ENCODE data around the gene FNDC1.

FNDC1 gene

DNA sequence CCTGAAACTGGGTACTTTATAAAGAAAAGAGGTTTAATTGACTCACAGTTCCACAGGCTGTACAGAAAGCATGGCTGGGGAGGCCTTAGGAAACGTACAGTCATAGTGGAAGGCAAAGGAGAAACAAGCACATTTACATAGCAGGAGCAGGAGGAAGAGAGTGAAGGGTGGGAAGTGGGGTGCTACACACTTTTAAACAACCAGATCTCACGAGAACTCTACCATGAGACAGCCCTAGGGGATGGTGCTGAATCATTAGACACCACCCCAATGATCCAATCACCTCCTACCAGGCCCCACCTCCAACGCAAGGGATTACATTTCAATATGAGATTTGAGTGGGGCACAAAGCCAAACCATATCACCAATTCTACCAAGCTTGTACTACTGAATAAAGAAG is 7.4 kb upstream of the FNDC1 start:
- no peak for DNase-seq (ENCODE audit: low spot score)

DNA sequence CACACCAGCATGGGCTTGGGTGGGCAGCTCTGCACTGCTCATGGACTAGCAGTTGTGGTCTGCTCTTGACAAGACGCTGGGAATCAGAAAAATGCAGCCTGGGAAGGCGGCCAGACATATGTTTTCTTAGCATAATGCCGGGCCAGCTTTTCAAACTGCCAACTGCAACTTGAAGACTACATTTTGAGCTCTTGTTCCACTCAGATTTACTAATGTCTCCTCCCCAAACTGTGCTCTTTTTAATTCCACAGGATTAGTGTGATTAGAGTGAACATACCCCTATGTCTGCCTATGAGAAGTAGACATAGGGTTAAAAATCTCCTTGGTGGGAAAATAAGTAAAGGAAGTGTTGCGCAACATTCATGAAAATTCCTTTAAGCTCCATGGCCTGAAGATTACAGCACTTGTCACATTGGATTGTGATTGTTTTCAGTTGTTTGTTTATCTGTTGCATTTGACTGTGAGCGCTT is 5.3 kb upstream of the FNDC1 start:
- DNase-seq (ENCODE audit: low spot score), result no peak

DNA sequence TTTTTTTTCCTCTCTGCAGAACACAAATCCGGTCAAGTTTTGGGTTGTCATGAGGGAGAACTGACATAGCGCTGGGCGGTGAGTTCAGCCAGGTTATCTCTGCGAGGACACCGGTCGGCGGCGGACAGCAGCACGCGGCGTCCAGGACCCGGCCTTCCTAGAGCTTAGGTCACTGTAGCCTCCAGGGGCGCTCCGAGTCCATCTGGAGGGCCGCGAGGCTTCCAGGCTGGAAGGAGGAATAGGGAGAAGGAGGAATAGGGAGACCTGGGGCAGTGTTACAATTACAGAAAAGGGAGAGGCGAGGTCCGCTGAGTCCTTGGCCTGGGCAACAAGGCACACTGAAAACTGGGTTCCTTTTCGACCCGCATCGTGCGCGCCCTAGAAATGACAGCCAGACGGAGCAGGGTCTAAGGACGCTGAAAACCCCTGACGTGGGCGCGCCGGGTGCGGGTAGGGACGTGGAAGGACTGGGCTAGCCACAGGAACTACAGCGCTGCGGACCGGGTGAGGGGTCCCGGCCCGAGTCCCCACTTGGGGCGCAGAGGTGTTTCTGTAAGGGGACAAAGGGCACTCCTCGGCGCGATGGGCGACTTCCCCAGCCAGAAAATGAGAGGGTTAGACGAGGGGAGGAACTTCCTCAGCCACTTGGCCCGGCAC is 536 bp upstream of the FNDC1 start:
- no peak for DNase-seq (ENCODE audit: low spot score)

GRCh38 chr6:159169557-159170332 is 545 bp downstream of the FNDC1 start:
- no peak for DNase-seq (ENCODE audit: low spot score)

DNA sequence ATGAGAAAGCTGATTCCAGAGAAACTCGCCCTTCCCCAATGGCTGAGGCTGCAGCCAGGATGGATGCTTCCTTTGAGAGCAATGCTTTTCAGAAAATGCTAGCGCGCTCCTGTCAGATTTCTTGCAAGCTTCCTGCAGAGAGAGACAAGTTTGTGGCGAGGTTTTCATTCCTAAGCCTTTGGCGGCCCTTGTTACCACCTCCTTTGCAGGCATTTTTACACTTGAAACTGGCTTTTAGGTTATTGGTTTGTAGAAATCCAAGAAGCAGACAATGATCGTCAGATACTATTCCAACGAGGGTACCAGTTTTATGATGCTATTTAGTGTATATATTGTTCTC is 1.1 kb downstream of the FNDC1 start:
- DNase-seq (ENCODE audit: low spot score), result no peak

DNA sequence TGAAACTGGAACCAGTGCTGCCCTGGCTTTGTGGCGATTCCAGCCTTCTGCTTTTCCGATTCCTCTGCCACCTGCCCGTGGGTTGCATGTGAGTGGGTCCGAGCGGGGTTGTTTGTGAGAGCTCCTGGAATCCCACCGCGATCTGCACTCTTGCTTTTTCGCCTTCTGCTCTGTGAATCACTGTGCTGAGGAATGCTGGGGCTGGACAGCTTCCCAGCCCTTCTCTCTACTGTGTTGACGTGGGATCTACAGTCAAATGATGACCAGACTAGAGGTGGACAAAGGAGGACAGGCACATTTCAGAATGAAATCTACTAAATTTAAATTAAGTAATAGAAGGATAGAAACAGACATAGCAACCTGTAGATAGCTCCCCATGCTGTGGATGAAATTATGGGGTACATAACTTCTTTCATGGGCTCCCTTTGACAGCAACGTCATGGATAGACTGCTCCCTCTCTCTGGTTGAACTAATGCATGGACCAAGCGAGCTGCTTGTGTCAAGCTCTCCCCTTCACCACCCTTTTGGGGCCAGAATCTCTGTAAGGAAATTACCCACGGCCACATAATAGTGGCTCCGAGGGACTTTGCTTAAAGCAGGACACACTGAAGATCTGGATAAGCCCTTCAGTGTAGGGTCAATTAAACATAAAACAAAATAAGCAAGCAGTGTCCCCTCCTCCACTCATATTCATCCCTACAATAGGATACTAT is 2.0 kb downstream of the FNDC1 start:
- DNase-seq (ENCODE audit: low spot score), result no peak

DNA sequence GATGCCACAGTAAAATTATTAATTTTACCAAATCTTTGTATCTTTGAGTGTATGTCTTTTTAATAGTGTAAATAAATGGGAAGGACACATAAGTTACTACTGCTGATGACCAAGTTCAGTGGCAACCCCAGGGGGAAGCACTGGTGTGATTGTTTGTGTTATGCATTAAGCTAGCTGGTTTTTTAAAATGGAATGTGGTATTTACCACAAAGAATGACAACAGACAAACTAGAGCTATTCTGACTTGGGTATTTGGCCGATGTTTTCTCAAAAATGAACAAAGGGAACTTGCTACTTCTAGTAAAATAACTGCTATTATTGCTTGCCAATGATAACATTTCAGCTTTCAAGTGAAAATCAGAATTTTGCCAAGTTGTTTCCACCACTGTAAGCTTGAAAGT is 2.9 kb downstream of the FNDC1 start:
- no peak for DNase-seq (ENCODE audit: low spot score)

DNA sequence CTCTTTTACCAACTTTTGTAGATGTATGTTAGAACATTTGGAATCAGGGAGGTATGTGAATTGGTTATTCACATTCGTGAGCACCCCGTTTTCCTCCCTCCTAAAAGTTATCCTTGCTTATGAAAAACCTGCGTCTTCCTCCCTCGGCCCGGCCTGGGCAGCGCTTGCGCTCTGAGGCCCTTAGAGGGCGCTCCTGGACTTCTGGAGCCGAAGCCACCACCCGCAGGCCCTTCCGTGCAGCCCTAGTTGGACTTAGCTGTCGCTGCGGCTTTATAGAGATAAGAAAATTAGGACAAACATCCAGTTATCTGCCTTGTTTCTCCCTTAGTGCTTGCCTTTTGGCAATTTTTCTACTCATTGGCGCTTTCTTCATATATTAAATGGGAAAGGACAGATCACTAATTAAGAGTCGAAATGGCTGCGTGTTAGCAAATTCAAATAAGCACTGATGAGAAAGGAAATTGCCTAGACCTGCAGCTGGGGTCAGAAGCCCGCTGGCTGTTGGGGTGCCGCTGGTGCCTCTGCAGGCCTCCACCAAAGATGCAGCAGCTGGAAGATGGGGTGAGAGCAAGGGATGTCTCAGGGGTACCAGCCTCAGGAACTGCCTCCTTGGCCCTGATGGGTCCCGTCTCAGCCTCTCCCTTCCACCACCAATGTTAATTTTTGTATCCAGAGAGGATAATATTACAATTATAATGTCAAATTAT is 5.2 kb downstream of the FNDC1 start:
- peak; percentile 66 for DNase-seq (ENCODE audit: low spot score)

DNA sequence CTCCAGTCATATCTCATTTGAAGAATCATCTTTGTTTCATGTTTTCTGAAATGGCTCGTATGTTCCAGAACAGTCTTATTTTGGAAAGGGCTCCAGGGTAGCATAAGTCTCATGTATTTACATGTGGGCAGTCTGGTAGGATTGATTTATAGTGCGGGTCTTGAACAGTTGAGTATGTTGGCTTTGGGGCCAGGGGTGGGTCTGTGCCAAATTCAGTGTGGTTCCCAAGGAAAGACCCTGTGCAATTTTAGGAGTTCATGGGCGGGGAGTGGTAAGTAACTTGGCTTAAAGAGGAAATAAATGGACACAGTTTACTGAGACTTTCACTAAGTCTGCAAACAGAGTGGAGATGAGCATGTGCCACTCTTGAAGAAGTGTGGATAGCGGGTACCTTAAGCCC is 7.7 kb downstream of the FNDC1 start:
- no peak for DNase-seq (ENCODE audit: low spot score)

GRCh38 chr6:159178847-159179246 is 9.6 kb downstream of the FNDC1 start:
- DNase-seq (ENCODE audit: low spot score), result no peak

DNA sequence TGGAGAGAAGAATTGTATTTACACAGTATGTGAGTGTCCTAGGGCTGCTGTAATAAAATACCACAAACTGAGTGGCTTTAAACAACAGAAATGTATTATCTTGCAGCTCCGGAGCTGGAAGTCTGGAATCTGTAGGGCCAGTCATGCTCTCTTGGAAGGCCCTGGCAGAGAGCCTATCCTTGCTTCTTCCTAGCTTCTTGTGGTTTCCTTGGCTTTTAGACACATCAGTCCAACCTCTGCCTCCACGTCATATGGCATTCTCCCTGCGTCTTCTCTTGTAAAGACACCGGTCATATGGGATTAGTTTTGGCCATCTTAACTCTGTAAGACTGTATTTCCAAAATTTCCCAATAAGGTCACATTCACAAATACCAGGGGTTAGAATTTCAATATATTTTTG is 10.8 kb downstream of the FNDC1 start:
- DNase-seq (ENCODE audit: low spot score), result no peak

- DNase-seq (ENCODE audit: low spot score), result peak; percentile 8
Observed at GRCh38 chr6:159181914-159182313, 12.7 kb downstream of the FNDC1 start.

- no peak for DNase-seq (ENCODE audit: low spot score)
Observed at GRCh38 chr6:159184559-159184958, 15.4 kb downstream of the FNDC1 start.

- DNase-seq (ENCODE audit: low spot score), result no peak
Observed at GRCh38 chr6:159190460-159190859, 21.3 kb downstream of the FNDC1 start.

DNA sequence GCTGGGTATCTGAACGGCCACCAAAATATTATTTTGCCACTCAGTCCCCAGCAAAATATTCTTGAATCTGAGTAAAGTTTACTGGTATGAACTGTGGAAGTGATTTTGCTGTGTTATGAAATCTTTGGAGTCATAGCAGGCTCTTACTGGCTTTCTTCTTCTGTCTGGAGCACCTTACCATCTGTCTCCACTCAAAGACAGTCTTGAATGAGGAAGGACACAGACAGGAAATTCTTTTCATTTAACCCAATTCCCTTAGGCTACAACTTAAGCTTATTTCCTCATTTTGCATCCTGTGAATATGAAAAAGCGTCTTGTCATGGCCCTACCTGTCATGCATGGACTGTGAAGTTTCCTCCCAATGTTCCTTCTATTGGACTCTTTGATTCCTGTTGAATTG is 24.7 kb downstream of the FNDC1 start:
- DNase-seq (ENCODE audit: low spot score), result no peak

DNA sequence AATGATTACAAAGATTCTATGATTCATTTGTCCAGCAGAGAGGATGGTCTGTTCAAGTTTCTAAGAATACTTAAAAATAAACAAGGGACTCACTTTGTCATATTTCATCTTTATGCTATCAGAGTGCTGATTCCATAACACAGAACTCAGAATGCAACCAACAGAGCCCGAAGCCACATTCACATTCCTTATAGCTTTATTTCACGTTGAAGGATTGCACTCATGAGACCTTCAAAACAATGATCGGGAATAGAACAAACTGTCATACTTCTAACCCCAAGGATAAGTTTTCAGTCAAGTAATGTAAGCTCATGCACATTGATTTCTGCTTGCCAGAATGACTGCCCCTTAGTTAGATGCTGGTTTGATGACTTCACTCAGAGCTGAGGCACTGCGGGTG is 25.2 kb downstream of the FNDC1 start:
- no peak for DNase-seq (ENCODE audit: low spot score)

DNA sequence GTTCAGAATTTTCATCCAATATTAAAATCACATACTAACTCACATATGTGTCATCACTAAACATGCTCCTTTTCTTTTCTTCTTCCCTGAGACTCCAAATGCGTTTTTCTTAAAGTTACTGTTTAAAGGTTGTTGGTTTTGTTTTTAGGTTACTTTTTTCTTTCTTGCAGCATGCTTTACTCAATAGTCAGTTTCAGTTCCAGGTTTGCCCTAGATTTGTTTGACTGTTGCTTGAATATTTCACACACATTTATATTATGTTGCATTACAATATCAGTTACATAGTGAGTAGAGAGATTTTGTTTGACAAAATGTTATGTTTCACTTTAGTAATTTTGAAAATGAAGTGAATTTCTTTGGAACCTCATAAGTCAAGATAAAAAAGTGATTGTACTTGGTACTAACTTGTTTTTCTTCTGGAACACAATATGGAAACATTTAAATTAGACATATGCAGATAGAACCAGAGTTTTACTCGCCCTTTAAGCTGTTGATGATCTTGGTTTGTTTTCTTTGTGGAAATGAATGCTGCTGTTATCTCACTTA is 27.3 kb downstream of the FNDC1 start:
- no peak for DNase-seq (ENCODE audit: low spot score)

DNA sequence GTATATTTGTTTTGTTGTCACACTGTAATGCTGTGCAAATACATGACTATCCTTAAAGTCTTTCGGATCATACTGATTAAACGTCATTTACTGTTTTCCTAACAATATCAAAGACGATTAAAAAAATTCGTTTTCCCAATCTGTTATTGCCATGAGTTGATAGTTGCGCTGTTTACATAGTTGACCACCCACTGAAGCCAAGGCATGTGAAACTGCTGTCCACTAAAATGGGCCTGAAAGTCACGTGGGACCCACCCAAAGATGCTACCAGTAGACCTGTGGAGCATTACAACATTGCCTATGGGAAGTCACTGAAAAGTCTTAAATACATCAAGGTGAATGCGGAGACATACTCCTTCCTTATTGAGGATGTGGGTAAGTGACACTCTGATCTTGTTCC is 28.1 kb downstream of the FNDC1 start:
- DNase-seq (ENCODE audit: low spot score), result no peak

DNA sequence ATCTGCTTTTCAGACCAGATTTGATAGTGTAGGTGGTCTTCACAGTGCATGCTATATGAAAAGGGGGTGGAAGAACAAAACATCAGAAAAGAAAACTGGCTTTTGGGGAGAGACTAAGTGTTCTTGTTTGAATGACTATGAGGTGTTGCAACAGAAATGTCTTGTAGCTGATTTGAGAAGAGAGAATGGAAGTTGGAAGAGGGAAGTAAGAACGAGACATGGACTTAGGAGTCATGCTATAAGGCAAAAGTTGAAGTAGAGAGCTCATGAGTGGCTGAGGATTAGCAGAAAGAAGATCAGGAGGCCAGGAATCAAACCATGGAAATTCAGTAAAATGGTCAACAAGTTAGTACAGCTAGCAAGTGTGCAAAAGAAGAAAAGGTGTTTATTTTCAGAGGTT is 32.1 kb downstream of the FNDC1 start:
- DNase-seq (ENCODE audit: low spot score), result no peak

DNA sequence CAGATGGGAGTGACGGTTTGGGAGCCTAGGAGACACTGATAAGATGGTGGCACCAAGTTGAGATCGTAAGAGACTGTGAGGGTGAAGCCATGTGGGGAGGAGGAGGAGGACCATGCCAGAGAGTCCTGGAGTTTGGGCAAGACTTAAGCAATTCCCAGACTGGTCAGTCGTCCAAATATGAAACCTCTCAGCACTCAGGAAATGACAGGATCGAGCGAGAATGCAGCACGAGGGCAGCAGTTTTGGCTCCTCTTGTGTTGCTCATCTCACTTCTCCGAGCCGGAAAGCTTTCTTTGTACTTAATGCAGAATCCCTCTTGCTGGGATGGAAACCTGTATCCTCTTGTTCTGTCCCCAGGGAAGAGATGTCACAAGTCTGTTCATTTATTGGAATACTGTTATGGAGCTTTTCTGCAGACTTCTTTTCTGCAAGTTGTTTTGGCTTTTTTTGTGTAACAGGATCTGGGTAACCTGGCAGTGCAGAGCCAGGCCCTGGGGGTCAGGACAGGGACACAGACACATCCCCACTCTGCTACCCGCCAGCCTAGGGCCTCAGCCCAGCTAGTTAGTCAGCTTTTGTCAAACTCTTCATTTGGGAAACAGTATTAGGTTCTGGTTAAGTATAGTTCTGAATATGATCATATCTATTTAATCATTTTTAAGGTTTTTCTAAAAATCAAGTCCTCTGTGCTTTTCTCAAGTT is 34.3 kb downstream of the FNDC1 start:
- no peak for DNase-seq (ENCODE audit: low spot score)

GRCh38 chr6:159204605-159205004 is 35.4 kb downstream of the FNDC1 start:
- DNase-seq (ENCODE audit: low spot score), result no peak

DNA sequence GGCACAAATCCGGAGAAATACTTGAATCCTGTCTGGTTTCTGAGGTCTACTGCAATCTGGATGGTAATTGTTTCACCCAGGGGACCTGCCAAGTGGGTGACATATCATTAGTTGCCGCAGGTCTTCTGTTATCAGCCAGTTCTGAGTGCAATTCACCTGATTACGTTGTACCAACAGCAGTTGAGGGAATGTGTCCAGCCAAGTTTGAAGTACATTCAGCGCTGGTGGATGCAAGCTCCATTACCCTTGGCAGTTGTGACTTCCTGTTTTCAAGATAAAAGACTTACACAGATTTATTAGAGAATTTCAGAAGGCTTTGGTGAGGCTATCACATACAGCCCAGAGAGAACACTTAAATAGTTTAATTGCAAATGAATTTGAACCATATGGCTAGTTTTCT is 42.8 kb downstream of the FNDC1 start:
- no peak for DNase-seq (ENCODE audit: low spot score)

Measured in CD4-positive, alpha-beta T cell treated with Interleukin-15 for 4 hours (primary cell).